Ovary (tissue), 1 donor: Measurements from ENCODE around the gene FA2H.

Experiments
- EP300 ChIP-seq: sonication (generic); formaldehyde crosslinking; IDR thresholded peaks from one replicate; pipeline ENCODE4 v1.6.1; 2017; ENCODE audit warnings: antibody characterized with exemption
- POLR2A ChIP-seq: fragments of 450-650 bp; IDR thresholded peaks from one replicate; pipeline ENCODE4 v1.6.1; 2017; ENCODE audit warnings: antibody characterized with exemption, mild to moderate bottlenecking, moderate library complexity

GRCh38 chr16:74723256-74723655 lies 51.4 kb downstream of the FA2H start:
- TF ChIP-seq EP300 (no peak), POLR2A (no peak)
